ENCODE measurements around the gene RNASE3.
"Not testable (repeated sequence)": the region's sequence is repeated elsewhere in the genome, so short reads cannot be mapped to it uniquely, and the experiment has no call there.

Gene RNASE3

DNA sequence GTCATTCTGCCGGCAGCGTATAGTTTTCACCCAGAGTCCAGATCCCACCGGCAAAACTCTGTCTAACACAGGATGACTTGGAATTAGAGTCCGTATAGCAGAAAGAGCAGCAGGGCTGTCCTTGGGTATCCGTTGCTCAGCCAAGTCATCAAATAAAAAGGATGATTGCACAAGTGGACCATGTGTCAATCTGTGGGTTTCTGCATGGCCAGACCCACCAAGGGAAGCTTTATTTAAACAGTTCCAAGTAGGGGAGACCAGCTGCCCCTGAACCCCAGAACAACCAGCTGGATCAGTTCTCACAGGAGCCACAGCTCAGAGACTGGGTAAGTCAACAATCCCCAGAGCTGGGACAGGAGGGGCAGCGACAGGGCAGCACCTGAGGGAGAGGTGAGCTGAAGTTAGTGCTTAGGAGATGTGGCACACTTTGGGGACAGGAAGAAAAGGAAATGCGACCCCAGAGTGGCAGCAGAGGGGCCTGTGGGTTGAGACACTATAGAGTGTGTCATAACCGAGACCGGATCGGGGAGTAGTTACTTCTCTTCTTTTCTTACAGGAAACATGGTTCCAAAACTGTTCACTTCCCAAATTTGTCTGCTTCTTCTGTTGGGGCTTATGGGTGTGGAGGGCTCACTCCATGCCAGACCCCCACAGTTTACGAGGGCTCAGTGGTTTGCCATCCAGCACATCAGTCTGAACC lies at the start of gene RNASE3:
Gene RNASE3 (plus strand): TSS at position 260 of the 700 bp plus-strand sequence. CDS start 302 bp downstream, at position 562.
- not testable (repeated sequence) for DNase-seq

DNA sequence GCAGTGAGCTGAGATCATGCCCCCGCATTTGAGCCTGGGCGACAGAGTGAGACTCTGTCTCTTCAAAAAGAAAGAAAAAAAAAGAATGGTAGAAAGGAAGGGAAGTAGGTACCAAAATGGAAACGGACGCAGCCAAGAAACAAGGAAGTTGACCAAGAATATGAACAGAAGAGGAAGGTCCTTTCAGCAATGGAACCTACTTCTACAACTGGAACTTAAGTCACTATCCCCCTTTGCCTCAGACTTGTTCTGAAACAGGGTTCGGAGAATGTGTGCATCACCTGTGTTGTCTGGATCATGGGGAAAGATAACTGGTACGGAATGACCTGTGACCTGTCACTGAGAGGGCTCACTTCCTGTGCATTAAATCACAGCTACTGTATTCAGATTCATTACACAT lies 44.6 kb upstream of the RNASE3 start:
- DNase-seq: no peak

DNA sequence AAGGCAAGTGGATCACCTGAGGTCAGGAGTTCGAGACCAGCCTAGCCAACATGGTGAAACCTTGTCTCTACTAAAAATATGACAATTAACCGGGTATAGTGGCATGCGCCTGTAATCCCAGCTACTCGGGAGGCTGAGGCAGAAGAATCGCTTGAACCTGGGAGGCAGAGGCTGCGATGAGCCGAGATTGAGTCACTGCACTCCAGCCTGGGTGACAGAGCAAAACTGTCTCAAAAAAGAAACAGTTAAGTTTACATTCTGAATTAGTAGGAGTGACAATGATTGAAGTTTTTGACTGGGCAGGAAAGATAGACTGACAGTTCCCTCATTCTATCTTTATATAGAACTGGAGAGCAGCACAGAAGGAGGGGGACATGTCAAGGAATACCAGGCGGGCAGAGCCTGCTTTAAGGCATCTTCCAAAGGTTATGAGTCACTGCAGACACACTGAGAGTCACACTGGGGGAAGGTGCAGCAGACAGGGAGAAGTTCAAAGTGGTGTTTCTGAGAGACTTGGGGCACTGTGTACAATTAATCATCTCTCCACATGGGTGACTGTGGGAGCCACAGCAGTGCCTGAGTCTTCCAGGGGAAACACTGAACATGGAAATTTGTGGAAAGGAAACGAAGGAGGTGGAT lies 42.8 kb upstream of the RNASE3 start:
- DNase-seq: no peak

DNA sequence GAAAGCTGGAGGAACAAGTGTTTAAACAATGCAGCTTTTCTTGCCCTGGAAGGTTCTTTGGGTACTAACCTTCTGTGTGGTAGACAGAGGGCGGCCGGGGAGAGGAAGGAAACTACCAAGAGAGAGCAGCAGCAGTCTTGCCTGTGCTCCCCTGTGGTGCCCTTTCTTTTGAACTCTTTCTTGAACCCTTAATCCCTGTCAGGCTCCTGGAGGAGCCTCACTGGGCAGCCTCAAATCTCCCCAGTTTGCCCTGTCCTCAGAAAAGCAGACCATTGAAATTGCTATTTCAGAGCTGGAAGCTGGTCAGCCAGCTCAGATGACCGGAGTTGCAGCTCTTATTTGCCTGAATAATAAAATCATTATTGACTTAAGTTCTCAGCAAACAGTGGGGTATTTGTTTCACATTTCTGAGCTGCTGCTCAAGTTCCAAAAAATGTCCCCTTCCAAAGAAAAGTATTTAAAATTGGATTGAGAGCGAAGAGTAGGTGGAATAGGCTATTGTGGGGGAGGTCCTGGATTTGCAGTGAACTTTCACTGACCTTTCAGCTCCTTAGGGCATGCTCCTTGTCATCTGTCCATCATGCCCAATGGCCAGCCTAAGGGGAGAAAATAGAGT lies 42.1 kb upstream of the RNASE3 start:
- no peak for DNase-seq

DNA sequence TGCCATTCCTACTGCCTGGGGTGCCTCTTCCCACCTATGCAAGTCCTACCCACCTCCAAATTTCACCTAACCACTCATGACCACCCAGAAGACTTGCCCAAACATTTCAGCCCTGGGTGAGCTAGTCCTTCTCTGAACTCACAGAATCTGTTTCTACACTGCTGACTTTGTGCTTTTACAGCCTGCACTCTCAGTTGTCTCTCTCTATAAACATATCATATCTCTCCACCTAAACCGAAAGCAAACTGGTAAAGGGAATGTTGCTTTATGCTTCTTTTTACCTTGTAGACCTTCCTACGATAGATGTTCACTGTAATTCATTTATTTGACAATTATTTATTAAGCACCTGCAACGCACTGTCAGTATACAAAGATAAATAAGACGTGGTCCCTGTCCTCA lies 38.1 kb upstream of the RNASE3 start:
- no peak for DNase-seq

DNA sequence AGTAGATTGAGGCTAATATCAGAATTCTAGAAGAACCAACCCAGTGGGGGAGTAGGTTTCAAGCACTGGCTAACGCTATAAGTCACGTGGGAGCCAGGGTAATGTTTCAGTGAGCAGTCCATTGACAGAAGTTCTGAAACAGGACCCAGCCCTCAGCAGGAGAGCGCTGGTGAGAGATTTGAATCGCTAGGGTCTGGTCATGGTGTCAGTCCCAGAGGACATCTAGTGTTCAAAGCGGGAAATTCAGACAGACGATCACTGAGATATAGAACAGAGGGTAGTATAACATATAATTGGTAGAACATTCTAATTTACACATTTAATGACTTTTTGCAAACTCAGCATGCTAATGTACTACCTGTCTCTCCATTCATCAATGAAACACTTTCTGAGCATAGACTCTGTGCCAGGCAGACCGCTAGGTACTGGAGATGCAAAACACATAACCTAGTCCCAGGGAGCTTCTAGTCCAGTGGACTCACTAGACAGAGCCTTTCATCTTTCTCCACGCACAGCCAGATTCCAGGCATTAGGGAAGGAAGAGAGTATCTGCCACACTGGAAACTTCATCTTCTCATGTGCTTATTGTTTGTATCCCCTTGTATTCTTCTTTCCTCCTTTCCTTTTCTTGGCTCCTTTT lies 35.4 kb upstream of the RNASE3 start:
- peak; percentile 45 for DNase-seq

DNA sequence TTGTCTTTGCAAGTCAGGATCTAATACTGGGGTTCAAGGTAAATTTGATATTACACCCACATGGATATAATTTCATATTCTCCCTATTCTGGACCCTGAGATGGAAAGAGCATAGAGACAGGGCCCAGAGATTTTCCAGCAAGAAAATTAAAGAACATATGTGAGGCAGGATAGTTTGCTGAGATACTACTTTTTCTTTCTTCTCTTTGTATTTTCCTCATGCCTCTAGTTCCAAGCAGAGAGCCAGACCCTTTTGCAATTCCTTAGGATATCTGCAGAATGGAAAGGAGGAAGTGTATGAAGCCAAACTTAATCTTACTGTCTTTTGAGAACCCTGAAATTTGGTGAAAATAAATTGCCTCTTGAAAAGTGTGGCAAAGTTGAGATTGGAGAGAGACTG lies 34.0 kb upstream of the RNASE3 start:
- no peak for DNase-seq

DNA sequence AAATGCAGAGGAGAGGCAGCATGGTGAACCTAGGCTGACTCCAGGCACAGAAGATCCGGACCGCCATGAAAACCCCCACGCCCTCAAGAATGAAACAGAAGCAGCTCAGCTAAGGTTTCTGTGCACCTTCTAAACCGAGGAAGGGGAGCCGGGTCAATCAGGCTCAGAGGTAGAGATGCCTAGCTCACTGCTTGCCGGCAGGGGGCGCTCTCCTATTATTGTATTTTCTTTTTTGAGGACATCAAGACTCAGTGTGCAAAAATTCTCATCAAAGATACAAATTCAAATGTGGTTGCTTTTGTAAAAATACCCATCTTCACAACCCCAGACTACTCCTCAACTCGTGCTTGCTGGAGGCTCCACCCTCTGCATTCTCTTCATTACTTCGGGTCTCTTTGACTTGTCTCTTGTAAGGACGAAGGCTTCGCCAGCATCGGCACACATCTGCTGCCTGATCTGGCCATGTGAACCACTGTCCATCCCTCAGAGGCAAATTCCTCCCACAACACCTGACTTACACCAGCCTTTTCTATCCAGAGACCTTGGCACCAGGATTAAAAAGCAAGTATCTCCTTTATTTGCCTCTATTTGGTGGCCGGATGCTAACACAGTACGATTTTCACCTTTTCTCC lies 33.4 kb upstream of the RNASE3 start:
- DNase-seq: peak; percentile 83

DNA sequence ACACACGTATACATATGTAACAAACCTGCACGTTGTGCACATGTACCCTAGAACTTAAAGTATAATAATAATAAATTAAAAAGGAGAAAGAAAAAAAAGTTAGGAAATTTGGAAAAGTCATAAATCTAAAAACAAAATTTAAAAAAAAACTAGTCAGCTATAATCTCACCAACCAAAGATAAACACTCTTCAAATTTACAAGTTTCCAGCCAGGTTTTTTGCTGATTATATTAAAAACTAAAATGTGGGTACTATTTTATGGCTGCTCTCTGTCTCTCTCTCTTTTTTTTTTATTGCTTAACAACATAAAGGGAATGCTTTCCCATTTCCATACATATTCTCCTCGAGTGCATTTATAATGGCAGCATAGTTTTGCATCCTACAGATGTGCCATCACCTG lies 25.0 kb upstream of the RNASE3 start:
- no peak for DNase-seq

DNA sequence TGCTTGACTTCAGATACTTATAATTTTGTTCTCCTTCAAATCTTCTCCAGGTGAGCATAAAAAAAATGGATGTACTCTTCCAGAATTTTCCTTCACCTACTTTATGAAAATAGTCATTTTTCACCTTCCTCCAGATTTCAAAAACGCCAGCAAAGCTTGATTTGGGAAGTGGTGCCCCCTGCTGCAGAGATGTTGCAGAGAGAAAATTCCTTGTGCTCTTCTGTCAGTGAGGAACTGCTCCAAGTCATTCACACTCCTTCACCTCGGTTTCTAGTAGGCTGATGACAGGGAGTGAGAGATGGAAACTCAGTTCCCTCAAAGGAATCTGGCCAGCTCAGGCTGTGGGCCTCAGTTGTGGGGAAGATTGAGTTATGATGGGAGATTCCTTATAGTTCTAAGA lies 24.2 kb upstream of the RNASE3 start:
- no peak for DNase-seq

DNA sequence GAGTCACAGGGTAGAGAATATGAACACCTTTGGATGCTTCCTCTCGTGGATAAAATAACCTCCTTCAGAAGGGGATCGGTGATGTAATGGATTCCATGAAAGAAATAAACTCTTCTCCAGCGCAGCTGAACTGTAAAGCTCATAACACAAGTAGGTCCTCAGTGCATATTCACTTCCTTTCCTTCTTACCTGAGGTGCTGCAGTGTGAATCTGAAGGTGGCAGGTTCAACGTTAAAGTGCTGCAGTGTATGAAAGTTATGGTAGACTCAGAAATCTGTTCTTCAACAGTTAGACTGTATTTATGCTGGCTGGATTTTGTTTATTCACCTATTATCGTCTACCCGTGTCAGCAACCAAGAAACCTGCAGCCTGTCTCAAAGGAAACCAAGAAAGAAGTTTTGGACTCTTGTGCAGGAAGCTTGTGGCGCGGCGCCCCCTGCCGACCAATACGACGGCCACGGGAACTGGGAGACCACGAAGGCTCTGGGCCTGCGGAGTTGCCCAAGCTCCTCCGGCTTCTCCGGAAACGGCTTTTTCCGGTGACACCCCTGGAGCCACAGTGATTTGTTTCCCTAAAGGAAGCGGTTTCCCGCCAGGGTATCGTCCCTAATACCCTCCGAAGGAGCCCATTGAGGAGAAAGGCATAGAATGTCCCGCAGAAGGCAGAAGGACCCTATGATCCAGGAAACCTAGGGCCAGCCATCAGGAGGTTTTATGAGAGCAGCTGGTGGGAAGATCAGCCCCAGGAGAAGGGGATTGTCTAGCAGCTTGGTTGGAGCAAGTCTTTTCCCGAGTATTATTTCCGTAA lies 17.6 kb upstream of the RNASE3 start:
- DNase-seq: peak; percentile 91

DNA sequence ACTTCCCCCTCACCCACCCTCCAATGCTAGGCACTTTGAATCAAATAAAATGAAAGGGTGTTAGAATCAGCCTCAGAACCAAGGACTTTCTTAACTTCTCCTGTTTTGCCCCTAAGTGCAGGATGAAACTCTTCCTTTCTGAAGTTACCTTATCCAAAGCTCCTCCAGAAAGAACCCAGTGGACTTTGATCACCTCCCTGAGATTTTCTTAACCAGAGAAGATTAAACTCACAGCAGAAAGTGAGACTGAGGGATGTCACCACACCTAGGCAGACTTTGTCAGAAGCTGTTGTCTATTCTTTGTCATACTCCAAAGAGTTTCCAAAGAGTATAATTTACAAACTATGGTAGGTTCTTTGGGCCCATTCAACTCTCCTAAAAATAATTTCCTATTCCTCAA lies 14.2 kb upstream of the RNASE3 start:
- no peak for DNase-seq

DNA sequence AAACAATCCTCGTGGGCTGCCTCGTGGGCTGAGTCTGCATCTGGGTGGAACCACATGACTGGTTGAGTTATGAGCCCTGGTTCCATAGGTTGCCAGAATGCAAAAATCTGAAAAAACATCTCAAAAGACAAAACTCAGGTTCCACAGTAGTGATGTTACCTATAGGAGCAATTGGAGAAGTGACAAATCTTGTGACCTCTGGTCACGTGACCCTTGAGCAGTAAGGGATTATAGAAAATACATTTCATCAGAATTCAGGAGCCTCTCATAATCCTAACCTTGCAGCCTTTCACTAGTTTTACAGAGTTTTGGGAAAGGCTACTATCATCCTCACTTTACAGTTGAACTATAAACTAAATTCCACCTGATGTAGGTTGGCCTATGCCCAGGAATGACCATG lies 12.5 kb upstream of the RNASE3 start:
- no peak for DNase-seq

DNA sequence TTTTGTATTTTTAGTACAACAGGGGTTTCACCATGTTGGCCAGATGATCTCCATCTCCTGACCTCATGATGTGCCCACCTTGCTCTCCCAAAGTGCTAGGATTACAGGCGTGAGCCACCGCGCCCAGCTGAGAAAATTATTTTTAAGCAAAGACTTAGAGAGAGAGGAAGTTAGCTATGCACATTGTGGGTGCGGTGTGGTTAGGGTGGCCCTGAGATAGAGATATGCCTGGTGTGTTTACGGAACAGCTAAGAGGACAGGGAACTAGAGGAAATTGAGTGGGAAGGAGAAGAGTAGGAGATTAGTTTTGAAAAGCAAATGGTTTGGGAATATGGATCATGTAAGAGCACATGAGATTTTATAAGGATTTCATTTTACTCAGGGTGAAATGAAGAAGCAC lies 10.0 kb upstream of the RNASE3 start:
- not testable (repeated sequence) for DNase-seq

DNA sequence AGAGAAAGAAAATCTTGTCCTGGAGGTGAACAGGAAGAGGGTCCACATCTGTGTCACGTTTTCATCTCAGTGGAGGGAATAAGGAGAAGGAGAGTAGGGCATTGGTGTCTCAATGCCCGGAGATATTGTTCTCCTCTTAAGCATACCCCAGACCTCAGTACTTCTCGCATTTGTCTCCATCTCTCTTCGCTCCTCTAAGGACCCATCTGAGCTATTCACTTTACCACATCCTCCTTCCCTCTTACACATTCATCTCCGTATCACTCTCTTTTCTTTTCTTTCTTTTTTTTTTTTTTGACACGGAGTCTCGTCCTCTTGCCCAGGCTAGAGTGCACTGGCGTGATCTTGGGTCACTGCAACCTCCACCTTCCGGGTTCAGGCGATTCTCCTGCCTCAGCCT lies 8.4 kb upstream of the RNASE3 start:
- DNase-seq: not testable (repeated sequence)

DNA sequence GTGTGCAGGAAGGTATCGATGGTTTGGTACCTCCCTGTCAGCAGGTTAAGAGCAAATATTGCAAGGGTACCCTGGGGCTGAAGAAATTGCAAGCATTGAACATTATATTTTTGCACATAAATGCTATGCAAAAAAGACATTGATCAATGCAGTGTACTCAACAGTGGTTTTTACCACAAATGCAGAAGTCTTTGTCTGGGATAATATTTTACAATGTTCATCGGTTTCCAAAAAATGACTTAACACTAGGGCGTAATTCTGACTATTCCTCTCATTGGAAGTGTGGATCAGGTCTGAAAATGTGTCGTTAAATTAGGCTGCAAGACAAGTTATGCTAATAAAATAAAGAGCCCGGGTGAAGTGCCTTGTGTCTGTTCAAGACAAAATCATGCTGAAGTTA lies 2.8 kb upstream of the RNASE3 start:
- not testable (repeated sequence) for DNase-seq

DNA sequence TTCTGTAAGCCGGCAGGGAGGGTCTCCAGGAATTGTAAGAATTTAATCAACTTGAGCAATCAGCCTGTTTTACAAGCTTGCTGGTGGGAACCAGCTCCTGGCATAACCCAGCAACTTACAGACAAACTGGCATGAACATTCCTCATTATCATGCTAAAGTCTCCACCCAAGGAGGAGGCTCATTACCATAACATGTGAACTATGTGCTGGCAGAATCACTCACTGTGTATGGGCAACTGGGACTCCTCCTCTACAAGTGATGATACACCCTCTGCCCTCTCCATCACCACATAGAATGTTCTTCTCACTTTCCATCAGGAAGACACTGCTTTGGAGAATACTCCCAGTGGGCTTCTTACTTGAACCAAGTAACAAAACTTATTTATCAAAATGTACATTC lies 4.1 kb downstream of the RNASE3 start:
- not testable (repeated sequence) for DNase-seq

DNA sequence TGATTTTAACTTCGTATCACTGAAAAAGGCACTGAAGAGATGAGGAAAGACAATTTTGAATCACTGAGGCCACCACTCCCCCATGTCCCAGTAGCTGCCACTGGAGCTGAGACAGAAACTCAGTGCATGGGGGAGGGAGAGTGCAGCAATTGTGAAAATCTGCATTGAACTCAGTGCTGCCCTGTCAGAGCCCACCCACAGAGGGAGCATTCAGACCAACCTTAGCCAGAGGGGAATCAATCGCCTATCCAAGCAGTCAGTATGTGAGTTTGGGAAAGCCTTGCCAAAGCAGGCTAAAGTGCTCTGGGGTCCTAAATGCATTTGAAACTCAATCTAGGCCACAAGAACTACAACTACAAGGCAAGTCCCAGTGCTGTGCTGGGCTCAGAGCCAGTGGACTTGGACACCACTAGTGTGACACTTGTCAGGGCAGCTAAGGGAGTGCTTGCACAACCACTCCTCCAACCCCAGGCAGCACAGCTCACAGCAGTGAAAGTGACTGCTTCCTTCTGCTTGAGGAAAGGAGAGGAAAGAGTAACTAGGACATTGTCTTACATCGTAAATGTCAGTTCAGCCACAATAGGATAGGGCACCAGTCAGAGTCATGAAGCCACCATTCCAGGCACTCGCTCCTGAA lies 13.3 kb downstream of the RNASE3 start:
- no peak for DNase-seq

DNA sequence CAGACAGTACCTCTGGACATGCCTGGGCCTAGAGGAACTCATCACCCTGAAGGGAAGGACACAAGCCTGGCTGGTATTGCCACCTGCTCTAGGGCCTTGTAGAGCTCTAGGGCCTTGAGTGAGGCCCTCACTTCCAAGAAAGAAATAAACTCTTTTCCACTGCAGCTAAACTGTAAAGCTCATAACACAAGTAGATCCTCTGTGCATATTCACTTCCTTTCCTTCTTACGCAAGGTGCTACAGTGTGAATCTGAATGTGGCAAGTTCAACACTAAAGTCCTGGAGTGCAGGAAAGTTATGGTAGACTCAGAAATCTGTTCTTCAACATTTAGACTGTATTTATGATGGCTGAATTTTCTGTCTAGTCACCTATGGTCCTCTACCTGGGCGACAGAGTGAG lies 14.5 kb downstream of the RNASE3 start:
- DNase-seq: no peak

DNA sequence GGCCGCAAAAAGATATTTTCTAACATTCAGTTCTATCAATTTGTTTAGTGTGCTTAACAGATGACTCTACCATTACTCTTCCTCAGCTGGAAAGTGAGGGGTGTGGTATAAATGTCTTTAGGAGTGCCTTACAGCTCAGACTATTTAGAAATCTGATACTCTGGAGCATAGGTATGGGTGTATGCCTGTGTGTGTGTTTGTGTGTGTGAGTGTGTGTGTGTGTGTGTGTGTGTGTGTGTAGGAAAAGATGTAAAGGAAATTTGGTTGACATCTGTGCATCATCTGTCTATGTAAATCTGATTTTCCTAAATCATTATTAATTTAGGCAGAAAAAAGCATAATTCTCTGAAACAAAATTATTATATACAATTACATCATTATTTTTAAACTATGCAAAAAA lies 16.0 kb downstream of the RNASE3 start:
- DNase-seq: no peak

DNA sequence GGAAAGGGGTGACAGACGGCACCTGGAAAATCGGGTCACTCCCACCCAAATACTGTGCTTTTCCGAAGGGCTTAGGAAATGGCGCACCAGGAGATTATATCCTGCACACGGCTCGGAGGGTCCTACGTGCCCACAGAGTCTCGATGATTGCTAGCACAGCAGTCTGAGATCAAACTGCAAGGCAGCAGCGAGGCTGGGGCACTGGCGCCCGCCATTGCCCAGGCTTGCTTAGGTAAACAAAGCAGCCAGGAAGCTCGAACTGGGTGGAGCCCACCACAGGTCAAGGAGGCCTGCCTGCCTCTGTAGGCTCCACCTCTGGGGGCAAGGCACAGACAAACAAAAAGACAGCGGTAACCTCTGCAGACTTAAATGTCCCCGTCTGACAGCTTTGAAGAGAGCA lies 19.6 kb downstream of the RNASE3 start:
- not testable (repeated sequence) for DNase-seq

All from stimulated activated CD4-positive, alpha-beta T cell treated with anti-CD3 and anti-CD28 coated beads, Interleukin-15, amount 100 ng/mL, for 24 hours (primary cell).